Fibroblast of lung (primary cell): ENCODE results near the gene SPATA12. TPM values are rescaled to one million over a fixed set of nuclear protein-coding genes. Genes with fewer than 3 reads are reported as not detected.

Experiments used
- DNase-seq, 2 donors: peaks; one replicate each; pipeline versions ENCODE4 v3.0.0 to v3.0.0-alpha.2; 2010; ENCODE audit warnings: low read depth in 2 of 2
- H2AFZ ChIP-seq: 2 replicates; pipeline ENCODE4 v1.5.1; 2012; ENCODE audit warnings: low read length, control low read depth, inconsistent platforms
- H3K27ac ChIP-seq: 2 replicates; pipeline ENCODE4 v1.5.1; 2011; ENCODE audit warnings: low read length, control low read depth; ENCODE audit not compliant: insufficient read depth
- H3K27me3 ChIP-seq: 2 replicates; pipeline ENCODE4 v1.5.1; 2011; ENCODE audit warnings: mild to moderate bottlenecking, low read length; ENCODE audit not compliant: control insufficient read depth, insufficient read depth
- H3K36me3 ChIP-seq: 2 replicates; pipeline ENCODE4 v1.5.1; 2011; ENCODE audit warnings: low read length; ENCODE audit not compliant: control insufficient read depth, insufficient read depth
- H3K4me1 ChIP-seq: 2 replicates; pipeline ENCODE4 v1.5.1; 2011; ENCODE audit warnings: low read length; ENCODE audit not compliant: control insufficient read depth, insufficient read depth; ENCODE audit errors: extremely low read depth
- H3K4me2 ChIP-seq: 2 replicates; pipeline ENCODE4 v1.5.1; 2011; ENCODE audit warnings: low read length, control low read depth; ENCODE audit not compliant: insufficient read depth; ENCODE audit errors: extremely low read depth
- H3K4me3 ChIP-seq, 4 experiments: fragments of 200-600 bp in 1 of 4; sonication (generic) in 1 of 4; replicated peaks in 1 of 4; 2 replicates each; pipeline ENCODE4 v1.5.1; 2011 to 2016; ENCODE audit warnings: low read length in 4 of 4, low read depth in 3 of 4, mild to moderate bottlenecking in 3 of 4, control low read depth in 2 of 4, inconsistent platforms in 1 of 4, mixed read lengths in 1 of 4; ENCODE audit not compliant: insufficient read depth in 1 of 4; ENCODE audit errors: control extremely low read depth in 1 of 4
- H3K79me2 ChIP-seq: 2 replicates; pipeline ENCODE4 v1.5.1; 2012; ENCODE audit warnings: mild to moderate bottlenecking, low read length, inconsistent platforms; ENCODE audit not compliant: control insufficient read depth, insufficient read depth
- H3K9ac ChIP-seq: 2 replicates; pipeline ENCODE4 v1.5.1; 2011; ENCODE audit warnings: mild to moderate bottlenecking, low read length, control low read depth; ENCODE audit not compliant: insufficient read depth
- H3K9me3 ChIP-seq: 2 replicates; pipeline ENCODE4 v1.5.1; 2012; ENCODE audit warnings: low read depth, low read length; ENCODE audit not compliant: control insufficient read depth, insufficient read depth
- H4K20me1 ChIP-seq: 2 replicates; pipeline ENCODE4 v1.5.1; 2011; ENCODE audit warnings: low read length; ENCODE audit not compliant: control insufficient read depth, insufficient read depth; ENCODE audit errors: extremely low read depth
- EZH2 ChIP-seq: IDR thresholded peaks from 2 replicates; pipeline ENCODE4 v1.5.1; 2012; ENCODE audit warnings: low read length, control low read depth, mild to moderate bottlenecking; ENCODE audit errors: missing control alignments
- polyA plus RNA-seq, 2 donors: library from polyadenylated mRNA; depleted of rRNA in 1 of 2; stranded (reverse) in 1 of 2; unstranded in 1 of 2; fragments of >200 nt; gene quantifications; 2 replicates each; pipeline ENCODE4 v1.2.1, GENCODE V29; 2011 to 2012; ENCODE audit warnings: missing spikeins in 1 of 2
- total RNA-seq: library from RNA; depleted of rRNA; stranded (reverse); fragments of >200 nt; gene quantifications from 2 replicates; pipeline ENCODE4 v1.2.1, GENCODE V29; 2014
- TF ChIP-seq, protein P1 (sequence below), 2 donors: IDR thresholded peaks in 1 of 2; conservative IDR thresholded peaks in 1 of 2; 1 replicate in 1 of 2; 2 replicates in 1 of 2; pipeline ENCODE4 v1.5.1; 2011 to 2012; ENCODE audit warnings: low read length in 2 of 2, control low read depth in 1 of 2, inconsistent platforms in 1 of 2, low read depth in 1 of 2, mild to moderate bottlenecking in 1 of 2

SPATA12 gene
- total and polyA plus RNA-seq, 2 donors (not counting 1 experiment from before 2014, with no cell fraction given): not detected

DNA sequence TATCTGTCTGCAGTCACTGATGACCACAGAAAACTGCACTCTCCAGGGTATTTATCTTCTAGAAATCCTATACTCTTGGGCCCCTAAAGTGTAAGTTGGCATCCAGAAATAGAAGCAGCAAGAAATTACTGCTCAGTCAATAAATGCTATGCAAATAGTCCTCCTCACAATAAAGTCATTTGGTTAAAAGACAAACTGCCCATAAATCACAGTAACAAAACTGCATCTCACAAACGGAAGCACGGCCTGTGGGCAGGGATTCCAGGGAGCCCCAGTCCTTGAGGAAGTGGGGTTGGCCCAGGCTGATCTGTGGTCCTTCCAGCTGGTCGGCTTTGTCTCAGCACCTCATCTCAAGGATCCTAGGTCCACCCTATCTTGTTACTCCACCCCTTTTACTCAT is 29.7 kb upstream of the SPATA12 start:
- Histone ChIP-seq H3K9ac (no peak overlapping the region), H3K79me2 (no peaks in the 10 kb centered on the region)
- no peak for TF ChIP-seq EZH2
- TF ChIP-seq, protein P1, sequence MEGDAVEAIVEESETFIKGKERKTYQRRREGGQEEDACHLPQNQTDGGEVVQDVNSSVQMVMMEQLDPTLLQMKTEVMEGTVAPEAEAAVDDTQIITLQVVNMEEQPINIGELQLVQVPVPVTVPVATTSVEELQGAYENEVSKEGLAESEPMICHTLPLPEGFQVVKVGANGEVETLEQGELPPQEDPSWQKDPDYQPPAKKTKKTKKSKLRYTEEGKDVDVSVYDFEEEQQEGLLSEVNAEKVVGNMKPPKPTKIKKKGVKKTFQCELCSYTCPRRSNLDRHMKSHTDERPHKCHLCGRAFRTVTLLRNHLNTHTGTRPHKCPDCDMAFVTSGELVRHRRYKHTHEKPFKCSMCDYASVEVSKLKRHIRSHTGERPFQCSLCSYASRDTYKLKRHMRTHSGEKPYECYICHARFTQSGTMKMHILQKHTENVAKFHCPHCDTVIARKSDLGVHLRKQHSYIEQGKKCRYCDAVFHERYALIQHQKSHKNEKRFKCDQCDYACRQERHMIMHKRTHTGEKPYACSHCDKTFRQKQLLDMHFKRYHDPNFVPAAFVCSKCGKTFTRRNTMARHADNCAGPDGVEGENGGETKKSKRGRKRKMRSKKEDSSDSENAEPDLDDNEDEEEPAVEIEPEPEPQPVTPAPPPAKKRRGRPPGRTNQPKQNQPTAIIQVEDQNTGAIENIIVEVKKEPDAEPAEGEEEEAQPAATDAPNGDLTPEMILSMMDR (conservative IDR thresholded peaks at IDR 0.05 in 1 of 2, IDR thresholded peaks at IDR 0.05 in 1 of 2; ENCODE audit: low read depth in 1 of 2, low read length in 2 of 2): no peak

DNA sequence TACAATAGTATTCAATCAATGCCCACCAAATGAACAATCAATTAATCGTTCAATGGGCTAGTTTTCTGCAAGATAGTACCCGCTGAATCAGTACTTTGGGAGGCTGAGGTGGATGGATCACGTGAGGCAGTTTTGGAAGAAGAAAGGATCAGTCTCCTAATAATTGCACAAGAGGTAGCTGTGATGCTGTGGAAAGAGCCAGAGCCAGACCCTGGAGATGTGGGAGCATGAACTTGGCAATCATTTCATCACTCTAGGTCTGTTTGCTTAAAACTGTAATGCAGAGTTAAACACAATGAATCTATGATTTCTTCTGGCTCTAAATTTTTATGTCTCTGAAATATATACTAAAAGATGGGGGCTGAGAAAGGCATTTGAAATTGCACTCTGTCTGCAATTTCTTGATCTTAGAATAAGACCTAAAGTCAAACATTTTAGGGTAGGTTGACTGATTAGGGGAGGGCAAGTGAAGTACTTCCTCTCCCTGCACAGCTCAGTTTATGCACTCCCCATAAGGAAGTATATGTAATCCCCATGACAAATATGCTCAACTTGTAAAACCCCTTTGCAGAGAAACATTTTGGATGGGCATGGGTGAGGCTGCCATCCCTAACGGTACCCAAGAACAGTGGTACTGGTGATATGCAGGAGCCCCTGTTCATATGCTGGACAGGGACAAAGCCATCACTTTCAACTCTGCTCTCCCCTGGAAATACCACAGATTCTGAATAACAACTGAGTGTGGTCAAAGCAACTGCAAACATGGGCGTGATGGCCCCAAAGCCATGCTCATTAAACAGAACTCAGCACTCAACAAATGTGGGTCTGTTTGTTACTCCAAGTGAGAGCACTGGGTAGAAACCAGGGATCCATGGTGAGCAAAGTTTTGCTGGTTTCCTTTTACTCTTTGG is 28.6 kb upstream of the SPATA12 start:
- Histone ChIP-seq H3K79me2 (no peaks in the 10 kb centered on the region), H3K4me2 (no peak overlapping the region), H3K4me3 (no peak overlapping the region), H3K9ac (no peak overlapping the region), H4K20me1 (no peaks in the 10 kb centered on the region), H3K4me1 (no peaks in the 10 kb centered on the region), H2AFZ (no peak overlapping the region), H3K27ac (no peak overlapping the region), H3K36me3 (no peaks in the 10 kb centered on the region), H3K27me3 (no peaks in the 10 kb centered on the region), H3K9me3 (no peaks in the 10 kb centered on the region)
- TF ChIP-seq EZH2: no peak
- TF ChIP-seq, protein P1 (conservative IDR thresholded peaks at IDR 0.05 in 1 of 2, IDR thresholded peaks at IDR 0.05 in 1 of 2; ENCODE audit: low read depth in 1 of 2, low read length in 2 of 2): no peak
- no peak for DNase-seq

More for the DNA sequence above, 29.7 kb upstream of the SPATA12 start:
- no peak overlapping the region for H3K27ac ChIP-seq
- H2AFZ ChIP-seq: no peak overlapping the region
- no peak overlapping the region for H3K4me2 ChIP-seq
- H3K36me3 ChIP-seq: no peaks in the 10 kb centered on the region
- H3K4me3 ChIP-seq: no peak overlapping the region
- no peaks in the 10 kb centered on the region for H4K20me1 ChIP-seq
- no peaks in the 10 kb centered on the region for H3K4me1 ChIP-seq
- H3K27me3 ChIP-seq: no peaks in the 10 kb centered on the region
- DNase-seq: no peak
- no peaks in the 10 kb centered on the region for H3K9me3 ChIP-seq

GRCh38 chr3:57036952-57037351 is 23.5 kb upstream of the SPATA12 start:
- no peak for DNase-seq
- no peak overlapping the region for H2AFZ ChIP-seq
- H3K4me1 ChIP-seq: no peaks in the 10 kb centered on the region
- no peaks in the 10 kb centered on the region for H3K36me3 ChIP-seq
- TF ChIP-seq, protein P1 (conservative IDR thresholded peaks at IDR 0.05 in 1 of 2, IDR thresholded peaks at IDR 0.05 in 1 of 2; ENCODE audit: low read depth in 1 of 2, low read length in 2 of 2): no peak
- TF ChIP-seq EZH2: no peak
- H3K9ac ChIP-seq: no peak overlapping the region
- H3K4me3 ChIP-seq: no peak overlapping the region
- H3K4me2 ChIP-seq: no peak overlapping the region
- H3K27me3 ChIP-seq: peaks cover 6% of the 10 kb centered on the region
- H3K9me3 ChIP-seq: no peaks in the 10 kb centered on the region
- no peak overlapping the region for H3K27ac ChIP-seq
- H4K20me1 ChIP-seq: no peaks in the 10 kb centered on the region
- H3K79me2 ChIP-seq: no peaks in the 10 kb centered on the region
